Epithelial cell of esophagus (primary cell): Measurements from ENCODE around the gene SERTAD2.

Experiments
- DNase-seq: peaks from one replicate; pipeline ENCODE4 v3.0.0; 2010; ENCODE audit warnings: low read depth
- H3K4me3 ChIP-seq: 2 replicates; pipeline ENCODE4 v1.5.1; 2011; ENCODE audit warnings: mild to moderate bottlenecking, low read length, control low read depth
- CTCF ChIP-seq: IDR thresholded peaks from 2 replicates; pipeline ENCODE4 v1.5.1; 2011; ENCODE audit warnings: low read depth, mild to moderate bottlenecking, low read length, control low read depth, inconsistent platforms; ENCODE audit not compliant: insufficient read depth; ENCODE audit errors: missing control alignments

Gene SERTAD2

GRCh38 chr2:64624108-64624610, 29.6 kb downstream of the SERTAD2 start:
- no peak for TF ChIP-seq CTCF
- no peak overlapping the region for H3K4me3 ChIP-seq
- DNase-seq, result no peak

GRCh38 chr2:64623242-64623850, 30.4 kb downstream of the SERTAD2 start:
- no peak overlapping the region for H3K4me3 ChIP-seq
- DNase-seq, result no peak
- no peak for TF ChIP-seq CTCF

GRCh38 chr2:64622443-64623241, 31.1 kb downstream of the SERTAD2 start:
- DNase-seq, result no peak
- no peak overlapping the region for H3K4me3 ChIP-seq
- peak; percentile 11 for TF ChIP-seq CTCF

- DNase-seq, result no peak
- TF ChIP-seq CTCF, result no peak
- no peak overlapping the region for H3K4me3 ChIP-seq
Observed at GRCh38 chr2:64620661-64621060, 33.1 kb downstream of the SERTAD2 start.

- no peak overlapping the region for H3K4me3 ChIP-seq
- TF ChIP-seq CTCF, result no peak
- DNase-seq, result no peak
Observed at GRCh38 chr2:64617631-64618151, 36.0 kb downstream of the SERTAD2 start.

GRCh38 chr2:64615844-64616536, 37.7 kb downstream of the SERTAD2 start:
- no peak for DNase-seq
- no peak overlapping the region for H3K4me3 ChIP-seq
- TF ChIP-seq CTCF, result no peak
